ENCODE measurements around the gene CDC42BPA. TPM values are rescaled to one million over a fixed set of nuclear protein-coding genes. Genes with fewer than 3 reads are reported as not detected.

The CDC42BPA gene
- total and polyA plus RNA-seq, 2 of the 8 experiments (the other 6 are each of a cell fraction or from before 2014, with no cell fraction given), result 7.1 to 28.5 TPM

DNA sequence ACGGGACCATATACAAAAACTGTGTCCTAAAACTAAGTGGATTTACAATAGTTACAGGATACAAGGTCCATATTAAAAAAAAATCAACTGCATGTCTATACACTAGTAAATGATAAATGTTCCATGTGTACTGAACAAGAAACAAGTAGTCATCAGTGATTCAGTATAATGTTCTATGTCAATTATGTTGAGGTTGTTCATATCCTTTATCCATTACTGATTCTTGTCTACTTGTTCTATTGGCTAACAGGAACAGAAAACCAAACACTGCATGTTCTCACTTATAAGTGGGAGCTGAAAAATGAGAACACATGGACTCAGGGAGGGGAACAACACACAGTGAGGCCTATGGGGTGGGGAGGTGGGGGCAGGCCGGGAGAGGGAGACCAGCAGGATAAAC is 90.5 kb downstream of the CDC42BPA start (continued):
- TF ChIP-seq CREB1 (IDR thresholded peaks at IDR 0.05) (no peak), HDAC6 (IDR thresholded peaks at IDR 0.05; ENCODE audit: low read depth, low read length) (no peak), MAX (IDR thresholded peaks at IDR 0.05) (no peak), JUN (IDR thresholded peaks at IDR 0.05; ENCODE audit: low read depth, low read length) (no peak), POLR2AphosphoS5 (IDR thresholded peaks at IDR 0.05; ENCODE audit: low read depth, low read length) (no peak), GABPA (IDR thresholded peaks at IDR 0.05; ENCODE audit: borderline replicate concordance, insufficient read depth, low read length) (no peak), RFX5 (IDR thresholded peaks at IDR 0.05; ENCODE audit: borderline replicate concordance, low read depth, low read length) (no peak), CBX8 (IDR thresholded peaks at IDR 0.05; ENCODE audit: borderline replicate concordance, low read depth, low read length) (no peak)

Measured in H1 (cell line).